Hepatocyte (in vitro differentiated cells): Measurements from ENCODE around the gene SEMA3G.

Experiments used
- EZH2 ChIP-seq: fragments of 200-600 bp; sonication (generic); IDR thresholded peaks from 2 replicates; pipeline ENCODE4 v1.6.1; 2016; ENCODE audit warnings: antibody characterized with exemption, mild to moderate bottlenecking, borderline replicate concordance
- EZH2phosphoT487 ChIP-seq: fragments of 200-600 bp; sonication (generic); IDR thresholded peaks from one replicate; pipeline ENCODE4 v1.6.1; 2018; ENCODE audit warnings: antibody characterized with exemption, mild to moderate bottlenecking, low read depth, moderate library complexity; ENCODE audit not compliant: unreplicated experiment, severe bottlenecking
- TF ChIP-seq, protein P1 (sequence below): fragments of 200-600 bp; sonication (generic); IDR thresholded peaks from 2 replicates; pipeline ENCODE4 v1.5.1; 2016; ENCODE audit warnings: antibody characterized with exemption, mild to moderate bottlenecking; ENCODE audit not compliant: poor library complexity

- TF ChIP-seq, protein P1, sequence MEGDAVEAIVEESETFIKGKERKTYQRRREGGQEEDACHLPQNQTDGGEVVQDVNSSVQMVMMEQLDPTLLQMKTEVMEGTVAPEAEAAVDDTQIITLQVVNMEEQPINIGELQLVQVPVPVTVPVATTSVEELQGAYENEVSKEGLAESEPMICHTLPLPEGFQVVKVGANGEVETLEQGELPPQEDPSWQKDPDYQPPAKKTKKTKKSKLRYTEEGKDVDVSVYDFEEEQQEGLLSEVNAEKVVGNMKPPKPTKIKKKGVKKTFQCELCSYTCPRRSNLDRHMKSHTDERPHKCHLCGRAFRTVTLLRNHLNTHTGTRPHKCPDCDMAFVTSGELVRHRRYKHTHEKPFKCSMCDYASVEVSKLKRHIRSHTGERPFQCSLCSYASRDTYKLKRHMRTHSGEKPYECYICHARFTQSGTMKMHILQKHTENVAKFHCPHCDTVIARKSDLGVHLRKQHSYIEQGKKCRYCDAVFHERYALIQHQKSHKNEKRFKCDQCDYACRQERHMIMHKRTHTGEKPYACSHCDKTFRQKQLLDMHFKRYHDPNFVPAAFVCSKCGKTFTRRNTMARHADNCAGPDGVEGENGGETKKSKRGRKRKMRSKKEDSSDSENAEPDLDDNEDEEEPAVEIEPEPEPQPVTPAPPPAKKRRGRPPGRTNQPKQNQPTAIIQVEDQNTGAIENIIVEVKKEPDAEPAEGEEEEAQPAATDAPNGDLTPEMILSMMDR, result no peak
- TF ChIP-seq EZH2 (no peak), EZH2phosphoT487 (no peak)
Measured at GRCh38 chr3:52483577-52484381, 38.9 kb upstream of the SEMA3G start.
